Gastroesophageal sphincter (tissue), 3 donors: ENCODE data around the gene TM4SF1.

Experiments
- CTCF ChIP-seq, 4 experiments: fragments of 200-600 bp in 2 of 4; fragments of 450-650 bp in 2 of 4; sonication (generic) in 1 of 4; IDR thresholded peaks; one replicate each; pipeline ENCODE4 v1.5.1; 2017 to 2019; ENCODE audit warnings: antibody characterized with exemption in 4 of 4, mild to moderate bottlenecking in 2 of 4, moderate library complexity in 2 of 4
- POLR2A ChIP-seq, 2 donors: fragments of 450-650 bp; IDR thresholded peaks; one replicate each; pipeline ENCODE4 v1.6.1; 2017; ENCODE audit warnings: antibody characterized with exemption in 2 of 2, mild to moderate bottlenecking in 2 of 2, moderate library complexity in 1 of 2
- POLR2AphosphoS5 ChIP-seq: sonication (generic); formaldehyde crosslinking; IDR thresholded peaks from one replicate; pipeline ENCODE4 v1.6.1; 2017; ENCODE audit warnings: antibody characterized with exemption

GRCh38 chr3:149371723-149372114 is 5.7 kb downstream of the TM4SF1 start:
- TF ChIP-seq CTCF (IDR thresholded peaks at IDR 0.05) = no peak
- TF ChIP-seq POLR2A (IDR thresholded peaks at IDR 0.05) = no peak
- no peak for TF ChIP-seq POLR2AphosphoS5
